ACC112 (cell line): ENCODE measurements around the gene TMSB4Y.

Experiments
- H2AFZ ChIP-seq: fragments of 200-600 bp; sonication (generic); one replicate; pipeline ENCODE4 v1.6.0; 2017; ENCODE audit warnings: antibody characterized with exemption, low read length; ENCODE audit not compliant: unreplicated experiment
- H3K27ac ChIP-seq: fragments of 200-600 bp; sonication (generic); 2 replicates; pipeline ENCODE4 v1.5.1; 2014; ENCODE audit warnings: low read depth, mild to moderate bottlenecking, antibody characterized with exemption, low read length, moderate library complexity
- H3K27me3 ChIP-seq: fragments of 200-600 bp; sonication (generic); 2 replicates; pipeline ENCODE4 v1.6.1; 2014; ENCODE audit warnings: mild to moderate bottlenecking, antibody characterized with exemption, low read length, moderate library complexity, mixed read lengths; ENCODE audit not compliant: insufficient read depth
- H3K36me3 ChIP-seq: fragments of 200-600 bp; sonication (generic); 2 replicates; pipeline ENCODE4 v1.6.1; 2016; ENCODE audit warnings: mild to moderate bottlenecking, antibody characterized with exemption, low read length, moderate library complexity, mixed read lengths; ENCODE audit not compliant: insufficient read depth
- H3K4me1 ChIP-seq: fragments of 200-600 bp; sonication (generic); one replicate; pipeline ENCODE4 v1.6.1; 2016; ENCODE audit warnings: low read length, mixed read lengths; ENCODE audit not compliant: insufficient read depth, unreplicated experiment, control insufficient read depth
- H3K4me3 ChIP-seq: fragments of 200-600 bp; sonication (generic); 2 replicates; pipeline ENCODE4 v1.5.1; 2014; ENCODE audit warnings: mild to moderate bottlenecking, low read depth, low read length
- H3K79me2 ChIP-seq: fragments of 200-600 bp; sonication (generic); one replicate; pipeline ENCODE4 v1.6.0; 2016; ENCODE audit warnings: low read length; ENCODE audit not compliant: control insufficient read depth, unreplicated experiment, insufficient read depth

The TMSB4Y gene

DNA sequence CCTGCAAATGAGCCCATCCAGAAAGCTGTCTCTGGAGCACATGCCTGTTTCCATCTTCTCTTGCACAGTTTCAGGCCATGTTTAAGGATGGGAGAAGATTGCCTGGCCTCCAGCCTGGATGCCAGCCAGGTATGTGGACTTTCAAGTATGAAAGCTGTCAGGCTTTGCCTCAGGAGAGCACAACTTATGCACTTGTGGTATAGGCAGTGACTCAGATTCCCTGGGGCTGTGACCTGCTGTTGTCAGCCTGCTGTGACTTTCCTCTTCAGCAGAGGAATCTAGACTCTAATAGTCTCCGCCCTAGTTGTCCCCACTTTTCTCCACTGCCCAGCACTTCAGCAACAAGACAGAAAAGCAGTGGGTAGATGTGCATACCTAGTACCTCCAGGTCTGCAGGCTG, 51.0 kb downstream of the TMSB4Y start:
- Histone ChIP-seq H3K27me3 (no peaks in the 10 kb centered on the region), H3K4me3 (no peak overlapping the region), H3K4me1 (no peaks in the 10 kb centered on the region), H3K27ac (no peak overlapping the region), H2AFZ (no peak overlapping the region), H3K79me2 (no peaks in the 10 kb centered on the region), H3K36me3 (no peaks in the 10 kb centered on the region)
